HG03439 (cell line): ENCODE measurements around the gene TBXAS1.

ENCODE experiments used
- ATAC-seq: cut with Tn5 transposase; IDR thresholded peaks from one replicate; pipeline ENCODE4 v1.9.1; 2021; ENCODE audit warnings: mild to moderate bottlenecking, moderate library complexity; ENCODE audit not compliant: unreplicated experiment

The TBXAS1 gene

GRCh38 chr7:140061607-140061930 is 232.5 kb downstream of the TBXAS1 start:
- ATAC-seq: no peak

- ATAC-seq: peak; percentile 25
Measured at GRCh38 chr7:140062118-140062527, 233.1 kb downstream of the TBXAS1 start.

DNA sequence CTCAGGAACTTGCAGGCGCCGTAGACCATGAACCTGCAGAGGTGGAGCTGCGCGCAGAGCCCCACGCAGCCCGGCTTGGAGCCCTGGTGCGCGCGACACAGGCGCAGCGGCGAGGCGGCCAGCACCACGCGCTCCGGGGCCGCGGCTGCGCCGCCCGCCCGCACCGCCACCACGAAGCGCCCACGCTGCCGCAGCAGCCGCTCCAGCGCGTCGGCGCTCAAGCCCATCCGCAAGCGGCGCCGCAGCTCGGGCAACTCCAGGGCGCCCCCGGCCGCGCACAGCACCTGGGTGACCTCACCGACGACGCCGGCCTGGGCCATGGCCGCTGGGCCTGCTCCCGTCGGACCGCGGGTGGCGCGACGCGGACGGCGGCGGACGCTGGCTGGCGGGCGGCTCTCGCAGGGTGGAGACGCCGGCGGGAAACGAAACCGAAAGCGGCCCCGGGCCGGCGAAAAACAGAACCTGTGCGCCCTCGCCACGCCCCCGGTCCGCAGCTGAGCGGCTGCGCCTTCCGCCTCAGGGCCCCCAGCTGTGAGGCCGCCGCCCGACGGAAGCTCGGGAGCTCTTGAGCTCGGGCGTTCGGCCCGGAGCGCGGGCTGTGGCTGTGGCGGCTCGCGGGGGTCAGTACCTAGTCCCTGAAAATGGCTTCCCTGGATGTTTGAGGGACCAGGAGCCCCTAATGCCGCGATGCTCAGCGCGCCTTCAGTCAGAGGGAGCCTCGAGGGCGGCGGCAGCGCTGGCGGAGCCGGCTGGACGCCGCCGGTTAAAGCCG is 233.7 kb downstream of the TBXAS1 start, which contains the start of gene PARP12:
TSS of gene PARP12 (minus strand) at position 424 of the 772 bp plus-strand sequence. CDS start at position 320, 104 bp downstream.
- peak; percentile 97 for ATAC-seq

DNA sequence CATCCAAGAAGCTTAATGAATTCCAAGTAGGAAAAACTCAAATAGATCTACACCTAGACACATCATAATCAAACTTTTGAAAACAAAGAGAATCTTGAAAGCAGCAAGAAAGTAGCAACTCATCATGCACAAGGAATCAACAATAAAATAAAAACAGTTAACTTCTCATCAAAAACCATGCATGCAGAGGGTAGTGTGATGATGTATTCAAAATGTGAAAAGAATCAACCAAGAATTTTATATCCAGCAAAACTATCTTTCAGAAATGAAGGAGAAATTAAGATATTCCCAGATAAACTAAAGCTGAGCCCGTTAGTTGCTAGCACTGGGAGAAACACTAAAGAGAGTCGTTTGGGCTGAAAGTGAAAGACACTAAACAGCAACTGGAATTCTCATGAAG is 238.0 kb downstream of the TBXAS1 start:
- ATAC-seq: no peak

- no peak for ATAC-seq
Measured at GRCh38 chr7:140068033-140068432, 239.0 kb downstream of the TBXAS1 start.

GRCh38 chr7:140069298-140069949 is 240.4 kb downstream of the TBXAS1 start:
- no peak for ATAC-seq
